HCT116 (cell line): ENCODE measurements around the gene KCNK4. TPM values are rescaled to one million over a fixed set of nuclear protein-coding genes. Genes with fewer than 3 reads are reported as not detected.

ENCODE experiments used
- ATAC-seq: fragments of 200-7000 bp; cut with Tn5 transposase; 2 replicates; pipeline ENCODE4 v1.9.1; 2020; ENCODE audit warnings: mild to moderate bottlenecking, moderate library complexity
- BruUV-seq: library from RNA; stranded (reverse); fragments of 400-500 nt; replicated peaks from 2 replicates; lab custom pipeline; 2021; lab: Mats Ljungman, UMichigan
- CTCF ChIA-PET: fragments of 300-600 bp; sonication (Branson Sonifier 250); formaldehyde crosslinking; loops from one replicate; lab custom pipeline; 2021; ENCODE audit warnings: antibody characterized with exemption; lab: Charles Lee
- POLR2A ChIA-PET: fragments of 300-600, 350-600 bp; sonication (Branson Sonifier 250); formaldehyde crosslinking; loops from one replicate; lab custom pipeline; 2021; ENCODE audit warnings: antibody characterized with exemption; lab: Charles Lee
- RAD21 ChIA-PET, 2 experiments: fragments of 300-600 bp; sonication (Branson Sonifier 250); formaldehyde crosslinking; loops; one replicate each; lab custom pipeline; 2023; ENCODE audit warnings: low total read pairs in 2 of 2; ENCODE audit not compliant: uncharacterized antibody in 2 of 2, unreplicated experiment in 2 of 2, low non-redundant PET in 1 of 2; lab: Charles Lee
- DNase-seq: peaks from one replicate; pipeline ENCODE4 v3.0.0-alpha.2; 2010; ENCODE audit warnings: low read depth, low spot score
- H2AFZ ChIP-seq: fragments of 200-600 bp; shearing (Covaris generic), sonication (generic); 2 replicates; pipeline ENCODE4 v1.6.1; 2017; ENCODE audit warnings: low read depth, mixed run types, mixed read lengths, antibody characterized with exemption, low read length; ENCODE audit not compliant: poor library complexity, severe bottlenecking
- H3K27ac ChIP-seq: 2 replicates; pipeline ENCODE4 v1.5.1; 2012; ENCODE audit warnings: low read depth, low read length
- H3K27me3 ChIP-seq: fragments of 200-600 bp; sonication (generic); 2 replicates; pipeline ENCODE4 v1.6.1; 2016; ENCODE audit warnings: mixed run types, low read length, mixed read lengths; ENCODE audit not compliant: insufficient read depth
- H3K36me3 ChIP-seq, 2 experiments: fragments of 200-500 bp in 1 of 2; fragments of 200-600 bp in 1 of 2; sonication (Bioruptor generic) in 1 of 2; sonication (generic) in 1 of 2; 2 replicates each; pipeline versions ENCODE4 v1.5.1 to v1.6.1; 2014 to 2016; ENCODE audit warnings: low read length in 2 of 2, inconsistent platforms in 1 of 2, mixed read lengths in 1 of 2, mixed run types in 1 of 2; ENCODE audit not compliant: insufficient read depth in 2 of 2, control insufficient read depth in 1 of 2
- H3K4me1 ChIP-seq, 2 experiments: fragments of 200-600 bp in 1 of 2; sonication (generic) in 1 of 2; 2 replicates each; pipeline versions ENCODE4 v1.5.1 to v1.6.1; 2012 to 2017; ENCODE audit warnings: low read length in 2 of 2, inconsistent platforms in 1 of 2, mild to moderate bottlenecking in 1 of 2, mixed read lengths in 1 of 2, mixed run types in 1 of 2, moderate library complexity in 1 of 2; ENCODE audit not compliant: insufficient read depth in 2 of 2, control insufficient read depth in 1 of 2
- H3K4me2 ChIP-seq: fragments of 200-600 bp; sonication (generic); 2 replicates; pipeline ENCODE4 v1.6.1; 2017; ENCODE audit warnings: mixed run types, low read length, mixed read lengths
- H3K4me3 ChIP-seq, 2 experiments: fragments of 200-600 bp in 1 of 2; sonication (generic) in 1 of 2; replicated peaks in 1 of 2; 2 replicates each; pipeline ENCODE4 v1.5.1; 2011 to 2016; ENCODE audit warnings: low read length in 2 of 2, control low read depth in 1 of 2, low read depth in 1 of 2, mild to moderate bottlenecking in 1 of 2, mixed read lengths in 1 of 2, mixed run types in 1 of 2
- H3K79me2 ChIP-seq: fragments of 200-600 bp; sonication (generic); 2 replicates; pipeline ENCODE4 v1.6.1; 2017; ENCODE audit warnings: mild to moderate bottlenecking, mixed run types, low read length, moderate library complexity, mixed read lengths; ENCODE audit not compliant: insufficient read depth
- H3K9ac ChIP-seq: fragments of 200-600 bp; sonication (generic); 2 replicates; pipeline ENCODE4 v1.6.1; 2016; ENCODE audit warnings: low read length, mixed read lengths
- H3K9me2 ChIP-seq: fragments of 200-600 bp; sonication (generic), shearing (Covaris generic); 2 replicates; pipeline ENCODE4 v1.6.1; 2017; ENCODE audit warnings: mixed run types, mild to moderate bottlenecking, moderate library complexity; ENCODE audit not compliant: insufficient read depth
- H3K9me3 ChIP-seq, 2 experiments: fragments of 200-500 bp in 1 of 2; fragments of 200-600 bp in 1 of 2; sonication (Bioruptor generic) in 1 of 2; sonication (generic) in 1 of 2; 2 replicates each; pipeline ENCODE4 v1.6.1; 2014 to 2017; ENCODE audit warnings: low read length in 2 of 2, mixed read lengths in 2 of 2, inconsistent platforms in 1 of 2, low read depth in 1 of 2, mild to moderate bottlenecking in 1 of 2, mixed run types in 1 of 2, moderate library complexity in 1 of 2; ENCODE audit not compliant: control insufficient read depth in 1 of 2, insufficient read depth in 1 of 2
- H4K20me1 ChIP-seq: fragments of 200-600 bp; sonication (generic), shearing (Covaris generic); 2 replicates; pipeline ENCODE4 v1.6.1; 2017; ENCODE audit warnings: mixed run types, mild to moderate bottlenecking, moderate library complexity; ENCODE audit not compliant: insufficient read depth
- EGR1 ChIP-seq: IDR thresholded peaks from 2 replicates; pipeline ENCODE4 v1.6.1; 2012; ENCODE audit warnings: low read depth
- ELF1 ChIP-seq: IDR thresholded peaks from 2 replicates; pipeline ENCODE4 v1.6.1; 2012; ENCODE audit warnings: low read depth, borderline replicate concordance
- EZH2 ChIP-seq: fragments of 200-600 bp; sonication (generic); IDR thresholded peaks from 2 replicates; pipeline ENCODE4 v1.6.1; 2017; ENCODE audit warnings: antibody characterized with exemption, mixed run types
- SRF ChIP-seq: IDR thresholded peaks from 2 replicates; pipeline ENCODE4 v1.6.1; 2012; ENCODE audit warnings: low read depth
- YY1 ChIP-seq: IDR thresholded peaks from 2 replicates; pipeline ENCODE4 v1.6.1; 2011; ENCODE audit warnings: low read length, low read depth, moderate library complexity, mild to moderate bottlenecking; ENCODE audit not compliant: insufficient replicate concordance; ENCODE audit errors: extremely low read depth
- ZFX ChIP-seq: fragments of 450-650 bp; IDR thresholded peaks from 2 replicates; pipeline ENCODE4 v1.6.1; 2017
- intact Hi-C: fragments of 100-400 bp; cut with micrococcal nuclease; formaldehyde crosslinking; loops from 2 replicates; pipeline ENCODE4 v1.10.0; 2022
- total RNA-seq: library from RNA; stranded (reverse); gene quantifications from one replicate; pipeline ENCODE4 v1.2.1, GENCODE V29; 2021; ENCODE audit not compliant: unreplicated experiment
- TF ChIP-seq, protein P1 (sequence below): IDR thresholded peaks from 2 replicates; pipeline ENCODE4 v1.6.1; 2011; ENCODE audit warnings: mild to moderate bottlenecking, low read length, moderate library complexity; ENCODE audit not compliant: insufficient replicate concordance; ENCODE audit errors: extremely low read depth

Gene KCNK4
- total RNA-seq, 1 experiment from 2014 or later = not detected

DNA sequence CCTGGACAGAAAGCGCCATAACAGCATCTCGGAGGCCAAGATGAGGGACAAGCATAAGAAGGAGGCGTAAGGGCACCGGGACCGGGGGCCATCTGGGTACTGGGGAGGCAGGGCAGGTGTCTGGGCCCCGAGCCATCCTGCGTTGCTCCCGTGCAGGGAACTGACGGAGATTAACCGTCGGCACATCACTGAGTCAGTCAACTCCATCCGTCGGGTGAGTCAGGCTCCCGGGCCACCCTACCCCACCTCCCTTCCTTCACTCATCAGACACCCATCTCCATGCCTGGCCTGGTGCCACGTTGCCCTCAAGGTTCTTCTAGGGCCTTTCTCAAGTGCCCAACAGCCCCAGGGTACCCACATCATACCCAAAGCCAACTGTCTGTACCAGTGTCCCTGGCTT, 24.8 kb upstream of the KCNK4 start:
- CTCF ChIA-PET = no interaction called here
- RAD21 ChIA-PET = no interaction called here
- TF ChIP-seq YY1 (no peak), ELF1 (no peak), ZFX (no peak), EZH2 (no peak), EGR1 (no peak), SRF (no peak)
- TF ChIP-seq, protein P1, sequence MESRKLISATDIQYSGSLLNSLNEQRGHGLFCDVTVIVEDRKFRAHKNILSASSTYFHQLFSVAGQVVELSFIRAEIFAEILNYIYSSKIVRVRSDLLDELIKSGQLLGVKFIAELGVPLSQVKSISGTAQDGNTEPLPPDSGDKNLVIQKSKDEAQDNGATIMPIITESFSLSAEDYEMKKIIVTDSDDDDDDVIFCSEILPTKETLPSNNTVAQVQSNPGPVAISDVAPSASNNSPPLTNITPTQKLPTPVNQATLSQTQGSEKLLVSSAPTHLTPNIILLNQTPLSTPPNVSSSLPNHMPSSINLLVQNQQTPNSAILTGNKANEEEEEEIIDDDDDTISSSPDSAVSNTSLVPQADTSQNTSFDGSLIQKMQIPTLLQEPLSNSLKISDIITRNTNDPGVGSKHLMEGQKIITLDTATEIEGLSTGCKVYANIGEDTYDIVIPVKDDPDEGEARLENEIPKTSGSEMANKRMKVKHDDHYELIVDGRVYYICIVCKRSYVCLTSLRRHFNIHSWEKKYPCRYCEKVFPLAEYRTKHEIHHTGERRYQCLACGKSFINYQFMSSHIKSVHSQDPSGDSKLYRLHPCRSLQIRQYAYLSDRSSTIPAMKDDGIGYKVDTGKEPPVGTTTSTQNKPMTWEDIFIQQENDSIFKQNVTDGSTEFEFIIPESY = no peak
- TF ChIP-seq, all 23 proteins: peak for 0
- Histone ChIP-seq H3K79me2 (no peaks in the 10 kb centered on the region; the same call in 1 of the 2 replicates), H3K36me3 (peaks cover 5 to 34% of the 10 kb centered on the region in 2 experiments; a peak in 2 of 4 replicates), H2AFZ (no peak overlapping the region), H3K4me2 (no peak overlapping the region), H3K9me3 (no peaks in the 10 kb centered on the region), H3K4me1 (peaks cover 13 to 25% of the 10 kb centered on the region in 2 experiments; a peak in 3 of 4 replicates), H3K9ac (no peak overlapping the region), H4K20me1 (no peaks in the 10 kb centered on the region), H3K27me3 (no peaks in the 10 kb centered on the region), H3K4me3 (no peak overlapping the region), H3K9me2 (no peaks in the 10 kb centered on the region), H3K27ac (no peak overlapping the region; the same call in 1 of the 2 replicates)
- no peak for DNase-seq
- no peak for ATAC-seq
- intact Hi-C loops = no loop called here
- BruUV-seq = no TSS peak
- POLR2A ChIA-PET = interaction anchor here (1.7 kb wide), 1 partner anchor 25 kb away, joined by 5 read pairs; the partner anchor contains the start of gene FKBP2
